ENCODE data around the gene ARHGAP15.

DNA sequence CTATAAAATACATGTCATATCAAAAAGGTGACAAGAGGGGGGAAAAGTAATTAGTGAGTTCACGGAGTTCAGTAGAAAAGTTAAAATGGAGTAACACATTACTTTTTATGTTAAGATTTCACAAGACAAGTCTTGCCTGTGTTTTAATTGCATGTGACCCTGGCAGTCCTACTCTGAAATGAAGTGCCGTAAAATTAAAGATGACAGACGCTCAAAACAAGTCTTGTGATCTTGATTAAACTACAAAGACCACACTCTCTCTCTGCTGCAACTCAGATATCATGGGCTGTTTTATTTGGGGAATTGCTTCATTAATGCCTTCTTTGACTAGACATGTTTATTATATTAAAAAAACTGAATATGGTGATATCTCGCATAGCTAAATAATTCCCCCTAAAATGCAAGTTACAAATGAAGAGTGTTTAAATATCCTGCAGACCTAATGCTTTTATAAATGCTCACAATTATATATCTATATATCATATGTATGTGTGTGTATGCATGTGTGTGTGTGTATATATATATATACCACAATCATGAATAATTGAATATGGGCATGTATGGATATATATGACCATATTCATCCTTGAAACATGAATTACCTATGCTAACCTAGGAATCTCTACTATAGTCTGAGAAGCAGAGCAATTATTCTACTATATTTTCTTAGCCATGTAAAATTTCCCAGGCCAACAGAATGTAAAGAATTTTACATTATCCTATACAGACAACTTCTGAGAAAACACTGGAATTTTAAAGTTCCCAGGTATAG lies 647.5 kb downstream of the ARHGAP15 start:
- TF ChIP-seq ZNF274 (IDR thresholded peaks at IDR 0.05; ENCODE audit: low read depth, low read length) (no peak), YY1 (IDR thresholded peaks at IDR 0.05; ENCODE audit: insufficient read depth, insufficient read length) (no peak), SUZ12 (IDR thresholded peaks at IDR 0.05; ENCODE audit: extremely low read depth, insufficient read depth, insufficient read length) (no peak)

Measured in NT2/D1 (cell line).